SU-DHL-6 (cell line): Measurements from ENCODE around the gene ADIPOR2.

Source experiments
- CTCF ChIP-seq: fragments of 200-600 bp; sonication (generic); IDR thresholded peaks from one replicate; pipeline ENCODE4 v1.5.1; 2017; ENCODE audit warnings: antibody characterized with exemption, mild to moderate bottlenecking, low read length, moderate library complexity; ENCODE audit not compliant: insufficient read depth, poor library complexity, severe bottlenecking
- EZH2phosphoT487 ChIP-seq: fragments of 200-600 bp; sonication (generic), shearing (Covaris generic); conservative IDR thresholded peaks from 2 replicates; pipeline ENCODE4 v1.6.1; 2018; ENCODE audit warnings: mild to moderate bottlenecking, antibody characterized with exemption, low read length, moderate library complexity, mixed read lengths

GRCh38 chr12:1808036-1808797 is 117.3 kb downstream of the ADIPOR2 start:
- TF ChIP-seq CTCF, result no peak
- TF ChIP-seq EZH2phosphoT487, result no peak
